NCI-H2107 (cell line): ENCODE data around the gene MLLT3.

Experiments
- DNase-seq: peaks from one replicate; lab custom pipeline; 2025; lab: John Stamatoyannopoulos, UW

Gene MLLT3

DNA sequence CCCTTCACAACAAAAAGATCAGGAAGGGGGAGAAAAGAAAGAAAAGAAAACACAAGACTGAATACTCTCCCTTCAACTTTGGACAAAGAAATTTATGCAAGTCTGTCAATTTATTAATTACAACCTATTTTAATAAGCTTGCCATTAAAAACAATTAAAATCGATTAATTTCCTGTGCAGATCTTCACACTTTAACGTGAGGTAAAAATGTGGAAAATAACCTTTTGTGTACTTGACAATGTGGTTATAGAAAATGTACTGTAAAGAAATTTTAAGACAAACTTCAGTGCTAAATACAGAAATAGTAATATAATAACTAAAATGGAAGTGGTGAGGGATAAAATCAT is 2.7 kb upstream of the MLLT3 start:
- no peak for DNase-seq

DNA sequence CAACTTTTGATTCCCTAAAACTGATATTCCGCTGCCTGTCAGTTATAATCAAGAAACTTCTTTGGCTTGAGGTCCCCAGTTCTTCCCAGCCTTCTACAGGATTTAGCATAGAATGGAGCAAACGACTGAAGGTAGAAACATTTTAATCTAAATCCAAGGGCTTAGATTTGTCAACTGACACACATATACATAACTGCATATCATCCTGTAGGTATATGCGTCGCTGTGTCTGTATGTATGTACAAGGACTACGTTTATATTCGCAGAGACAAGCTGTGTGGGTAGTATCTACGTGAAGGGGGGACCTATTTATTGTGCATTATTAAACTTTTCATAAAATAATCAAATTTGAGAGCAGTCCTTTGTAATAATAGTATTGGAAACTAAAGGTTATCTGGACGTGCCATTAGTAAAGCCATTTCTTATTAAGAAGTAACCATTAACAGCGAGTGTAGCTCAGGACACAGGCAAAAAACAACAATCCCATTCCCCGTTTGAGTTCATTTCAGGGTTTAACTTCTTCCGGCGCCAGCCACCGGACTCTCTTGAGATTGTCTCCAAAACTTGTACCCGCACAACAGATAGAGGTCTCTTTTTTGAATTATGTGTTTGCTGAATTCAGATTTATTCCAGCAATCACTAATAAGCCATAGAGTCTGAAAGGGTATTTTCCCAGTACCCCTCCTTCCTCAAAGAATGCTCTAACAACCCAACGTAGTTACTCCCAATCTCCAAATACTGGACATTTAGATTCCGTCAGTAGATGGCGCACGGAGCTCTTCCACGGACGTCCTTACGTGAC is 2.1 kb upstream of the MLLT3 start:
- peak; percentile 16 for DNase-seq

DNA sequence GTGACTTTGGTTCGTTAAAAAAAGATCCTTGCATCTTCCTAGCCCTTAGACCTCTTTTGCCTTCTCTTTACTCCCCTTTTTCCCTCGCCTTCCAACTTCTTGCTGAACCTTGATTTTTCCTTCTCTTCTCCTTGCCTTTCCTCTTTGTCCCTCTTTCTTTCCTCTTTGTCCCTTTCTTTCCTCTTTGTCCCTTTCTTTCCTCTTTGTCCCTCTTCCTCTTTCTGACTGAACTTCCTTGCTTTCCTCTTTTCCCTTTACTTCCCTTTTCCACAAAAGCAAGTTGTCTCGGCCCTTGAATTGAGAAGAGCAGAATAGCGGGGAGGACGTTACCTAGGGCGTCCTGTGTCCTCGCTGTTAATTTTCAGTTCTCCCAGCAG is 1.4 kb upstream of the MLLT3 start:
- DNase-seq = no peak

DNA sequence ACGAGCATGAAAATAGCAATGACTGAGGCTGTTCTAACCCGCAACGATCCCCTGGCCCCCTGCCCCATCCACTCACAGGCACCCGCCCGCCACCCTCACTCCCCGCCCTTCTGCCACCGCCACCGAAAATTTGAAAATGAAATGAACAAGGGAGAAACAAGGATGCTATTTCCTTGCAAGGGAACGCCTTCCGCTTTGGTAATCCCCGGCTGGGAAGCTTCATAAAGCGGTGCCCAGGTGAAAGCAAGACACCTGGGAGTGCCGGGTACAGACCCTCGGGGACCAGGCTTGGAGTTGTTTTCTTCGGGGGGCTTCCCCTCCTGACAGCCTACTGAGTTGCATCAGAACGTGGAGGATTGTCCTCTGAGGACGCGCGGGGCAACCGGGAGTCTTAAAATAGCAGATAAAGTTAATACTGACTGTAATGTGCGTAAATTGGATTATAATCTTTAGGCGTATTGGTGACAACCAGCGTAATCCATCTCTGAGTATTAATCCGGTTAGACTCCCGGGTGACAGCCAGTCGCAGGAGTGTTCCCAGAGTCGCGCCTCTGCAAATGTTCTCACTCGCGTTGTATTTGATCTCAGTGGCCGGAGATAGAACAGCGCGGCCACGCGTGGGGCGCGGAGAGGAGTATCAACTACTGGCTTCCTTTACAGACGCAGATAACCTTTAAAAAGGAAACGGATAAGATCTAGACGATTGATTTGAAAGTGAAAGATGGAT is 885 bp upstream of the MLLT3 start:
- no peak for DNase-seq

DNA sequence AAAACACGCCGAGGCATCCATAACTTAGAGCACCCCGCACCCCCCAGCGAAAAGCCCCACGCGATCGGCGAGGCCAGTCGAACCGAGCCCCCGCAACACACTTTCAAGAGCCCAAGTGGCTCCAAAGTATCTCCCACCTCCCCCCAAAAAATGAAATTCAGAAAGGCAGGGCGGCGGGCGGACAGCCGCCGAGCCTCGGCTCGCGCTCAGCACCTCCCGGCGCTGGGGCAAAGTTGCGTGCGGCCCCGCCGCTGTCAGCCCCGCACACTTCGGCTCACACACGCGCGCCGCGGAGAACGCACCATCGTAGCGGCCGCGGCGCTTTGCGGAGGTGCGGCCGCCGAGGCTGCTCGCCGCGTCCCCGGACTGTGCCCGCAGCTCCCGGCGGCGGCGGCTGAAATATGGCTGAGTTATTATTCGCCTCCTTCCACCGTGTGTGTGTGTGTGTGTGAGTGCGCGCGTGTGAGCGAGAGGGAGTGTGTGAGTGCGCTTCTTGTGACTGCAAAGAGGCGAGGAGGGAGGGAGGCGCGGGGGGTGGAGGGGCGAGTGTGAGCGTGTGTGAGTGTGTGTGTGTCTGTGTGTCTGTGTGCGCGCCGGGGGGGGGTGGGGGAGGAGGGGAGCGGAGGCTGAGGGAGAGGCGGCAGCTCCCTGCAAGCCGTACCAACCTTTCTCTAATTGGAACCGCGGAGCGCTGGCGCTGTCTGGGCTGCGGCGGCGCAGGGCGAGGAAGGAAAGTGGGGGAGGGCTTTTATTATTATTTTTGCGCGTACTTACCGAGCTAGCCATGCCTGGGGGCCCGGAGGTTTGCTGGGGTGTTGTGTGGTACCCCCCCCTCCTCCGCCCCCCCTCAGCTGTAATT is 599 bp downstream of the MLLT3 start:
- DNase-seq = peak; percentile 45

DNA sequence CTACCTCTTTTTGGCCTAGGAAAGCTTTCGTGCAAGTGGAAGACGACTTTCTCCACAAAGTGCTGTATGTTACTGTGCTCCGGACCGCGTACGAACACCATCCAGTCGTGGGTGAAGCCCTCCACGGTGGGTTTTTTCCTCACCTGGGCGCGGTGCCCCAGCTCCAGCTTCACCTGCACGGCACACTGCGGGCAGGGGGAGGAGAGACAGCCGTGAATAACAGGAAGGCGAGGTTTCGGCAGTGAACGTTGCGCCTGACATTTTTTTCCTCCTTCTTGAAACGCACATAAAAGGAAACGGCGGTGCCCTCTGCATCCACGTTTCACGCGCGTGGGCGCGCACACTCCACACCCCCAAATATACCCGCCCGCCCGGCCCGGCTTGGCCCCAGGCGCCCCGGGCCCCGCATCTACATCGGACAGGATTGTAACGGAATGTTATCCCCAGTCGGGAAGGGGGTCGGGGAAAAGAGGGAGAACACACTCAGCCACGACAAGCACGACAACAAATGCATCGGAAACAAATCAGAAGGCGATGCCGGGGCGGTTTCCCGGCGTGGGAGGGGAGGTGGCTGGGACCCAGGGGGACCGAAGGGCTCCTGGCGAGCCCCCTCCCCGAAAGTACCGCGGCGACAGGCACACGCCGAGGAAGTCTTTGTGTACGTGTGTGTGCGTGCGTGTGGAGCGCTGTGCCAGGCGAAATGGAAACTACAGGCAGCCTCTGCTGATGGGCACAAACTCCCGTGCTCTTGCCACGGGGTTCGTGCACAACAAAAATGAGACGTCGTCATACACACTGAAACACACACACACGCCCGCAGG is 1.4 kb downstream of the MLLT3 start:
- DNase-seq = no peak

DNA sequence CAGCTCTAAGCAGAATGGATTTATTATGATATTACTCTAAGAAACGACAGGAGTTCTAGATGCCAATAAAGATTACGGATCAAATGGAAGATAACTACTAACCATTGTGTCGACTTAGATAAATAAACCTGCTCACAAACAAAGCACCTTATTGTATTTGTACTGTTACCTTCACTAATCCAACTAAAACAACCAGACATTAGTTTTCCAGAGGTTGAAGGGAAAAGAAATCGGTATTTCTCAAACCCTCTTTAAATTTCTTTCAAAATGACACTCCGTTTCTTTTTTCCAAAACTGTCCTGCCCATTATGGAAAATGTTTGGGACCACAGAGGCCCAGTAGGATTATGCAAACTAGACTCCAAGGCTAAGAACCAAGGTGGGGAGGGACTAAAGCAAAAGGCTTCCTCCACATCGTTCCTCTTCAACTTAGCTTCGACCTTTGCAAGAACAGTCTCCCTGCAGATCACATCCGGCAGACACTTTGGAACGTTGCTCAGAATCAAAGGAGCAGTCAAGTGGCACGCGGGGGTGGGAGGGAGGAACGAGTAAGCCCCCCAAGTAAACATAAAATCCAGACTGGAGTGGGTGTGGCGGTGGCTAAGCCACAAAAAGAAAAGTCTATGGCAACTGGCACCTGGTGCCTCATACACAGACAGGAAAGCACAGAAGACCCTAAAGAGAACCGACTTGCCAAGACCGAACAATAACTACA is 2.7 kb downstream of the MLLT3 start:
- no peak for DNase-seq

DNA sequence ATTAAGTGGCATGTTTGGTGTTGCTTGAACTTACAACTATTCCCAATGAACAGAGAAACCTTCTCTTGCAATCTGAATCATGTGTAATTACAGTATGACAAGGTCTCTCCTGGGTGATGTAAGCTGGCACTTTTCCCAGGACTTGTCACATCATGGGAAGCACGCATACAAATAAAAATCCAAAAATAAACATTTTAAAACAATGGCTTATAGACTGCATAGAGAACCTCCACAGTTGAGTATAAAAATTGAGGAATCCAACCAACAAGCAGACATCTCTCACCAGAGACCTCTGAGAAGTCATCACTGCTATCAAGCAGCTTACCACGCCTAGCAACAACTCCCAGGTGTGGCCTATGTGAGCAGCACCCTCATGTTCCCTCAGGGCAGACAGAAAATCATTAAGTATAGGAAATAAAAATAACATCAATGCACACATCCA is 3.9 kb downstream of the MLLT3 start:
- DNase-seq = peak; percentile 9

DNA sequence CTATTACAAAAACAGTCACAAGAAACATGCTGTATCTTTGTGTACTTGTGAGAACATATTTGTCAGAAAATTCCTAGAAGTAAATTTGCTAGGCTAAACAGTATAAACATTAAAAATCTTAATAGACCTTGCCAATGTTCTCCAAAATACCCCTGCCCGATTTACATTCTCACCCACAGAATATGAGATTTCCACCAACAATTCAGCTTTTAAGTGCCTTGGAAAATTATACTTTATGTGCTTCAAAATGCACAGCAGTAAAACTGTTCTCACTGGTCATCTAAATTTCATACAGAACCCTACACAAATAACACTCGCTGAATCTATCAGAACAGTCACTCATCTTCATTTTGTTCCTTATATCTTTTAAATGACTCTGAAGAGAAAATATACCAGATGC is 5.5 kb downstream of the MLLT3 start:
- DNase-seq = no peak

DNA sequence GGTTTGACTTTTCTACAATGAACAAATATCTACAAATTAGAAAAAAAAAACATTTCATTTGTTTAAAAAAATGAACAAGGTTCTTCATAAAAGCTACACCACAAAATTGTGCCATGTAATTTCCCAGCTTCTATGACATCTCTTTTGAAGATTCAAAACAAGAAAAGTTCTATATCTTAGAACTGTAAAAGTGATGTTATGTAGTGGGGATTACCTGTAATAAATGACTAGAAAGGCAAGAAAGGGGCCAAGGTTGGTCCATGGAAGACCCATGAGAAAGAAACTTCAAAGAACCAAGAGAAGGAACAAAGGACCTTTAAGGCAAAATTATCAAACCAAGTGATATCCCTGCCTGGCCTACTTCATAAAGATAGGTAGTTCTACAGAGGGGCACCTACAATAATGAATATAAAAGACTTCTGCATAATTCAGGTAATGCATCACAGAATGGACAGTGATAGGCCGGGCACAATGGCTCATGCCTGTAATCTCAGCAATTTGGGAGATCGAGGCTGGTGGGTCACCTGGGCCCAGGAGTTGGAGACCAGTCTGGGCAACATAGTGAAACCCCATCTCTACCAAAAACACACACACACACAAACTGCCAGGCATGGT is 7.6 kb downstream of the MLLT3 start:
- no peak for DNase-seq

DNA sequence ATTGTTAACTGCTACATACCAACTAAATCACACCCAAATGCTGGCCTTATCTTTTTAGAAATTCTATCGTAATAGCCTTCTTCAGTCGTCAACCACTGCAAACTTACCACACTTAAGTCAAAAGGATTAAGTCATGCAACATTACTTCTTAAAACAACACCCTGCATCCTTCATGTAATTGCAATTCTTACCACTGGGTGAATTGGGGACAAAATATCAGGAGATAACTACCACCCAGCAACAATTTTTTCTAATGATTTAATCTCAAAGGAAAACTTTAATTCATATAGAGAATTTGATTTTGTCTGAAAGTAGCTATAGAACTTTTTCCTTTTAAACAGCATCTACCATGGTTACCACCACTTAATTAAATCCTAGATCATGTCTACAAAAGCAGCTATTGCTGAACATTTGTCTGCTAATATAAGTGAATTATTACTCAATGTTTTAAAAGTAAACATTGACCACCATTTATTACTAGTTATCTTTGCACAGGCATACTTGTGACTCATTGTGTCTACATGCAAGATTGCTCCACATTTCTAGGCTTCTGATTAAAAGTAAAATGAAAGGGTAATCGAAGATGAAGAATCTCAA is 10.5 kb downstream of the MLLT3 start:
- DNase-seq = no peak

DNA sequence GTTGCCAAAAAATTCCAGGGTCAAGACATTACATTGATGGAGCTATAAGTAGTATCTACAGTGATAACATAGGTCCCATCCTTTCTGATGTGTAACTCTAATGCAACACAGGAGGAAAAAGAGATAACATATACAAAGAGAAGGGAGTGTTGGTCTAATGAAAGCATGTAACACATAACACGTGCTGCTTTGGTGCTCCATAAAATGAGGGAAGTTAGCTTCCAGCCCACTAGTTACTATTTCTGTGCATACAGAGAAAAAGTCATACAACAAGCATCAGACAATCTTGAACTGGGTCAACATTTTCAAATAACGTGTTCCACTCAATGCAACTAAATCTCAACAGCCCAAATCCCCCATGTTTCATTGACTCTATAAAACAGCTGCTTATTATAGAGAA is 11.7 kb downstream of the MLLT3 start:
- no peak for DNase-seq

DNA sequence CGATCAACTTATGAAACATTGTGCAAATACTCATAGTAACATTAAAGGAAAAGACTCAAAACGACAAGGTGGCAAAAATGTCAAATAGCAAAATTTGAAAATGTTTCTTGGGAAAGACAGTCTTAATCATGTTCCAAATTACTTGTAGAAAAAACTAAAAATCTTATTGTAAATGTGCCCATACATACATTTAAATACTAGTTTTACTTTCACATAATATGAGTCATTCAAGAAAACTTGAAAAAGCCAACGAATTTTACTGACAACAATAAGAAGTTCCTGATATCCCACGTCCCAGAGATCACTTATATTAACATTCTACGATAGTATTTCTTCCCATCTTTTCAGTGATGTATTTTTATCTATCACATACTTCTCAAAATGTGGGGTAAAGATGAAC is 13.7 kb downstream of the MLLT3 start:
- no peak for DNase-seq

DNA sequence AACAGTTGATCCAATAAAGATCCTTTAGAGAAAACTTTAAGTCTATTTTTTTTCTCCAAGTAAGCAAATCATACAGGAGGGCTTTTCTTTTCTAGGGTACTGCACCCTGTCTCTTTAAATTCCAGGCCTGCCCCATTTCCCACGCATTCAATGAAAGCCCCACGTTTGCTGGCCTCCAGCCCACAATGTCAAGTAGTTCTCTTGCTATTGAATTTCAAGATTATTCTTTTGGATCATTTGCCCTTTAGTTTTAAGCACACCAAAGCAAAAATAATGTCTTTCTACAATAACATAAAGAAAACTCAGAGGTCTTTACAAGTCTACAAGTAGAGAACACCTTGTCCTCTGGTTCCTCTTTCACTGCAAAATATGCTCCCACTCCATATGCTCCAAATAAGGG is 15.6 kb downstream of the MLLT3 start:
- no peak for DNase-seq

DNA sequence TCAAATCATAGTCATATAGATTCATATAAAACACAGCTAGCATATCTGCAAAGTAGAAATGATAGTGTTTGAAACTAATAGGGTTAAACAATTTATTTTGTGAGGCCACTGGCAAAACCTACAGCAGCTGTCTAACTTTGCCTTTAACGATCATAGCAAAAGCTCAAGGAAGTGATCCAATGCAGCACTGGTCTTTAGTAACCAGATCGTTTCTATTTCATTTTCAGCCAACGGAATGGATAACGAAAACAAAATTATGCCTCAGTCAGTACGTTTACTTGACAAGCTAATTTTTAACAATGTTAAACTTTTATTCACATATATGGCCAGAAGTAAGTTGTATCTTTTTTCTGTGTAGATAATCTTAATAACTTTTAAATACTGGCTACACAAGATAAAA is 17.7 kb downstream of the MLLT3 start:
- DNase-seq = no peak

DNA sequence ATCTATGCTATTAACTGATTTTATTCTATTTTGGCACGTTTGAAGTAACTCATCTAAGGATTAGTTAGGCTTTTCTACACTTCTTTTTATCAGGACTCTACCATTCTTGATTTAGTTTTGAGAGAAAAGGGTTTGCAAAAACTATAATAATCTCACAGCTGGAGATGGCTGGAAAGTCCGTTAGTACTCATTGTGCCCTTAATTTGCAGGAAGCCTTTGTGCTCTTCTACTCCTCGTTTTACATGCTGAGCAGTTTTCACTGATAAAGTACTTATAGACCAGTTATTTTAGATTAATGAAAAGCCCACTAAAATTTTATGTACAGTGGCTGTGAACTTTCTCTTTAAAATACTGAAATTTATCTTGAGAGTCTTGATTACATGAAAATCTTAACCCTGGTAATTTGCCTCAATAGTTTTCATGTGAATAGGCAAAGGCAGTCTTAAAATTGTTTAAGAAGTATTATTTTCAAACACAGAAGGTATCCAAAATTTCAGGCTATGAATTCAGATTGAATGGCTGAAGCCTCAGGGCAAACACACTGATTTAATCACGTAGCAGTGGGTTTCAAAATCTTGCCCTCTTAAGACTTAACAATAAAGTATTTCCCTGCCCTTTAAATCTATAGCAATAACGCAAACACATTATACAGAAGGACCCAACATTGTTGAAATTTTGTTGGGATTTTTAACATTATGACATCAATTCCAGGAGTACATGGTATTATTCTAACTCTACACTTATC is 18.6 kb downstream of the MLLT3 start:
- DNase-seq = no peak

DNA sequence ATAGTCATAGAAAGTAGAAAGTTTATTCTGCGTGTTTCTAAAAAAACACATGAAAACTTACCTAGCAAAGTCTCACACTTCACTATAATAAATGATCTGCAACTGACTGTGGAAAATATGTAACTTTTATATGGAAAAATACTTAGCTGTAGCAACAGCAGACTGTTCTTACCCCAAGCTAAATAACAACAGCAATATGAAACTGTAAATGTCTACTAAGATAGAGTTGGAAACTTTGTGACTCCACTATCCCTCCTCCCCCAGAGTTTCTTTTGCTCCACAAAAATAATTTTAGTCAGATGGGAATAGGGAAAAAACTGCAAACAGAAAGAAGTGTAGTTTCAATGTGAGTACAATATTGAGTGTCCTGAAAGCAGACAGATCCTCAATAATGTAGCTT is 21.0 kb downstream of the MLLT3 start:
- DNase-seq = no peak

DNA sequence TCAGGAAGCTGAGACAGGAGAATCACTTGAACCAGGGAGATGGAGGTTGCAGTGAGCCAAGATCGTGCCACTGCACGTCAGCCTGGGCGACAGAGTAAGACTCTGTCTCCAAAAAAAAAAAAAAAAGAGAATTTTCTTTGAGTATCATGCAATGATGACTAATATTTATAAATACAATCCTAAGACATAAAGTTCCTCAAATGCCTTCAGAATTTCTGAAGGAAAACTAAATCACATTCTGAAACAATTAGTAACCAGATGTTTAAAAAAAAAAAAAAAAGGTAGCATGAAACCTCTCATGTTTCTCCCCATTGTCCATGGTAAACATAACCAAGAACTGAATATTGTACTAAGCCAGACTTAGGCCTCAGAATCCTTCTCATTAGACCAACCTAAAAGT is 23.1 kb downstream of the MLLT3 start:
- DNase-seq = no peak

DNA sequence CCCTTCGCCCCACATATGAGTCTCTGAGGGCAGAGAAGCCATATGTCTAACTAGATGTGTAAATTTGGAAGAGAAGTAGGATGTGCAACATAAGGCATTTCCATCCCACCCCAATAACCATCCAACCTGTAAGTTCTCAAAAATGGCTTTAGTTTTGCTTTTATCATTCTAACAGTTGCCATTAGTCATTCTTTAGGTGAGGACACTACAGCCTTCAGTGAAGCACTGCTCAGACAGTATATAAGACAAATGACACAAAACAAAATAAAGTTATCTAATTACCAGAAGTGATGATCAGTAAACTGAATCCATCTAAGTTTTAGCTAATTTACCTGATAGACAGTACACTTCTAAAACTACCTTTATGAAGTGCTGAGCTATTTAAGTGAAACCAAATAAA is 23.9 kb downstream of the MLLT3 start:
- DNase-seq = no peak

DNA sequence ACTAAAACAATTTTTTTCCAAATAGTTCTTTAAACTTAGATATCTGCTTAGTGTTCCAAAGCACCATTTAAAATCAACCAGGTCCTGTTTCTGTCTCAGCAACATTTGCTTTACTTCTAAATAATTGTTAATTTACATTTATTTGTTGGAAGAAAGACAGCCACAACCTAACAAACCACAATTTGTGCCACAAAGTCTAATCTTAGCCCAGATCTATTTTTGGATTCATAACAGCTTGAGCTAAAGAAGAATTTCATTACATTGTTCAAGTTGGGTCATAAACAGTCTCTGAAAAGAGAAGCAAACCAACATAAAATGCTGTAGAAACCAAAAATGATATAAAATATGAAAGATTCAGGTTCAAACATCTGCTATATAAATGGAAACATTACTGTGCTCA is 24.4 kb downstream of the MLLT3 start:
- DNase-seq = no peak
